Stomach (tissue), 4 donors: Measurements from ENCODE around the gene IVD.

ENCODE experiments used
- POLR2A ChIP-seq, 4 donors: fragments of 450-650 bp; IDR thresholded peaks; one replicate each; pipeline ENCODE4 v1.6.1; 2016; ENCODE audit warnings: antibody characterized with exemption in 4 of 4, control low read depth in 2 of 4, mild to moderate bottlenecking in 1 of 4, moderate library complexity in 1 of 4
- TF ChIP-seq, protein P1 (sequence below), 7 experiments: fragments of 450-650 bp in 4 of 7; fragments of 200-600 bp in 3 of 7; sonication (generic) in 3 of 7; IDR thresholded peaks; one replicate each; pipeline ENCODE4 v1.5.1; 2016 to 2019; ENCODE audit warnings: antibody characterized with exemption in 7 of 7, control low read depth in 2 of 7, mild to moderate bottlenecking in 1 of 7

- TF ChIP-seq, protein P1, sequence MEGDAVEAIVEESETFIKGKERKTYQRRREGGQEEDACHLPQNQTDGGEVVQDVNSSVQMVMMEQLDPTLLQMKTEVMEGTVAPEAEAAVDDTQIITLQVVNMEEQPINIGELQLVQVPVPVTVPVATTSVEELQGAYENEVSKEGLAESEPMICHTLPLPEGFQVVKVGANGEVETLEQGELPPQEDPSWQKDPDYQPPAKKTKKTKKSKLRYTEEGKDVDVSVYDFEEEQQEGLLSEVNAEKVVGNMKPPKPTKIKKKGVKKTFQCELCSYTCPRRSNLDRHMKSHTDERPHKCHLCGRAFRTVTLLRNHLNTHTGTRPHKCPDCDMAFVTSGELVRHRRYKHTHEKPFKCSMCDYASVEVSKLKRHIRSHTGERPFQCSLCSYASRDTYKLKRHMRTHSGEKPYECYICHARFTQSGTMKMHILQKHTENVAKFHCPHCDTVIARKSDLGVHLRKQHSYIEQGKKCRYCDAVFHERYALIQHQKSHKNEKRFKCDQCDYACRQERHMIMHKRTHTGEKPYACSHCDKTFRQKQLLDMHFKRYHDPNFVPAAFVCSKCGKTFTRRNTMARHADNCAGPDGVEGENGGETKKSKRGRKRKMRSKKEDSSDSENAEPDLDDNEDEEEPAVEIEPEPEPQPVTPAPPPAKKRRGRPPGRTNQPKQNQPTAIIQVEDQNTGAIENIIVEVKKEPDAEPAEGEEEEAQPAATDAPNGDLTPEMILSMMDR (IDR thresholded peaks at IDR 0.05) = no peak
- TF ChIP-seq POLR2A (IDR thresholded peaks at IDR 0.05) = no peak
These were observed 51.1 kb downstream of the IVD start for GRCh38 chr15:40456738-40457137.
